ENCODE measurements around the gene ATIC.

- TF ChIP-seq REST (IDR thresholded peaks at IDR 0.05; ENCODE audit: low read depth): no peak
- TF ChIP-seq TCF12 (IDR thresholded peaks at IDR 0.05; ENCODE audit: low read depth): no peak
- TF ChIP-seq NFIC (IDR thresholded peaks at IDR 0.05): no peak
- no peak for TF ChIP-seq EP300 (IDR thresholded peaks at IDR 0.05; ENCODE audit: borderline replicate concordance)
- TF ChIP-seq EGR1 (IDR thresholded peaks at IDR 0.05): no peak
- TF ChIP-seq RAD21 (IDR thresholded peaks at IDR 0.05; ENCODE audit: low read depth): no peak
Measured at GRCh38 chr2:215368493-215368809, 56.6 kb downstream of the ATIC start.

Data from Ishikawa (cell line).